Measurements from ENCODE around the gene DRD4.

GRCh38 chr11:611001-611996, 25.8 kb upstream of the DRD4 start:
- no peak for TF ChIP-seq POLR2AphosphoS5 (IDR thresholded peaks at IDR 0.05)
- TF ChIP-seq CTCF (IDR thresholded peaks at IDR 0.05): no peak
- no peak for TF ChIP-seq POLR2A (IDR thresholded peaks at IDR 0.05)

All from prostate gland (tissue), 2 donors.